K562 (cell line): ENCODE data around the gene NMT1. TPM values are rescaled to one million over a fixed set of nuclear protein-coding genes. Genes with fewer than 3 reads are reported as not detected.
A peak's percentile ranks its signal among the peaks of the same experiment; 100 is the strongest.

Source experiments
- CBFA2T2 ChIP-seq: fragments of 450-650 bp; conservative IDR thresholded peaks from 2 replicates; pipeline ENCODE4 v1.6.1; 2017; ENCODE audit warnings: mild to moderate bottlenecking
- CBFA2T3 ChIP-seq: fragments of 450-650 bp; IDR thresholded peaks from 2 replicates; pipeline ENCODE4 v1.6.1; 2017
- CBX3 ChIP-seq, 2 experiments: IDR thresholded peaks; 1 replicate in 1 of 2; 2 replicates in 1 of 2; pipeline ENCODE4 v1.6.1; 2012; ENCODE audit warnings: inconsistent platforms in 2 of 2, low read length in 2 of 2, borderline replicate concordance in 1 of 2, control low read depth in 1 of 2
- CBX8 ChIP-seq: fragments of 200-600 bp; sonication (generic); IDR thresholded peaks from 2 replicates; pipeline ENCODE4 v1.6.1; 2012; ENCODE audit warnings: borderline replicate concordance, mixed run types, low read depth, mild to moderate bottlenecking, moderate library complexity, mixed read lengths, low read length, control low read depth, inconsistent platforms; ENCODE audit not compliant: poor library complexity, severe bottlenecking; ENCODE audit errors: extremely low read depth
- CLOCK ChIP-seq: fragments of 250-450 bp; sonication (Bioruptor Pico); IDR thresholded peaks from 2 replicates; pipeline ENCODE4 v1.4.0; 2020; ENCODE audit warnings: mild to moderate bottlenecking, moderate library complexity, borderline replicate concordance
- COPS2 ChIP-seq: fragments of 450-650 bp; conservative IDR thresholded peaks from 2 replicates; pipeline ENCODE4 v1.6.1; 2016; ENCODE audit warnings: mild to moderate bottlenecking, moderate library complexity
- GATAD2B ChIP-seq: fragments of 450-650 bp; IDR thresholded peaks from 2 replicates; pipeline ENCODE4 v1.6.1; 2017; ENCODE audit warnings: mild to moderate bottlenecking, borderline replicate concordance
- HDAC6 ChIP-seq: IDR thresholded peaks from 2 replicates; pipeline ENCODE4 v1.6.1; 2012; ENCODE audit warnings: low read depth, mild to moderate bottlenecking, control low read depth, inconsistent platforms, low read length, moderate library complexity
- HLTF ChIP-seq: fragments of 450-650 bp; IDR thresholded peaks from 2 replicates; pipeline ENCODE4 v1.6.1; 2016
- KLF13 ChIP-seq: fragments of 450-650 bp; IDR thresholded peaks from 2 replicates; pipeline ENCODE4 v1.6.1; 2016; ENCODE audit warnings: missing genetic modification characterization, low read depth, mild to moderate bottlenecking, missing compliant biosample characterization, moderate library complexity, borderline replicate concordance
- MBD2 ChIP-seq: sonication (generic); IDR thresholded peaks from 2 replicates; pipeline ENCODE4 v1.6.1; 2016; ENCODE audit warnings: low read depth, borderline replicate concordance
- PYGO2 ChIP-seq: fragments of 450-650 bp; IDR thresholded peaks from 2 replicates; pipeline ENCODE4 v1.6.1; 2016; ENCODE audit warnings: mild to moderate bottlenecking, missing genetic modification characterization, moderate library complexity, missing compliant biosample characterization
- RAD21 ChIP-seq, 2 experiments: fragments of 250-450 bp in 1 of 2; fragments of 450-650 bp in 1 of 2; sonication (Bioruptor Pico) in 1 of 2; formaldehyde crosslinking in 1 of 2; IDR thresholded peaks in 1 of 2; conservative IDR thresholded peaks in 1 of 2; 2 replicates each; pipeline versions ENCODE4 v1.4.0 to v1.8.0; 2020 to 2022; ENCODE audit warnings: mild to moderate bottlenecking in 2 of 2, moderate library complexity in 1 of 2
- RFX1 ChIP-seq: fragments of 450-650 bp; IDR thresholded peaks from 2 replicates; pipeline ENCODE4 v1.6.1; 2016; ENCODE audit warnings: mild to moderate bottlenecking, moderate library complexity
- SIN3B ChIP-seq: fragments of 450-650 bp; IDR thresholded peaks from 2 replicates; pipeline ENCODE4 v1.6.1; 2017; ENCODE audit warnings: low read depth, mild to moderate bottlenecking, moderate library complexity
- SMAD3 ChIP-seq: fragments of 450-650 bp; formaldehyde crosslinking; conservative IDR thresholded peaks from 2 replicates; pipeline ENCODE4 v1.4.0; 2020; ENCODE audit warnings: mild to moderate bottlenecking
- ZNF165 ChIP-seq: fragments of 250-450 bp; sonication (Bioruptor Pico); IDR thresholded peaks from 2 replicates; pipeline ENCODE4 v1.4.0; 2020; ENCODE audit warnings: borderline replicate concordance
- ZNF174 ChIP-seq: fragments of 250-450 bp; sonication (Bioruptor Pico); IDR thresholded peaks from 2 replicates; pipeline ENCODE4 v1.4.0; 2020; ENCODE audit warnings: mild to moderate bottlenecking
- ZNF239 ChIP-seq: fragments of 250-450 bp; sonication (Bioruptor Pico); IDR thresholded peaks from 2 replicates; pipeline ENCODE4 v1.4.0; 2020; ENCODE audit warnings: mild to moderate bottlenecking
- ZNF77 ChIP-seq: fragments of 250-450 bp; sonication (Bioruptor Pico); IDR thresholded peaks from 2 replicates; pipeline ENCODE4 v1.5.0; 2020
- polyA plus RNA-seq, 8 experiments: library from polyadenylated mRNA; depleted of rRNA in 4 of 8; stranded (reverse) in 5 of 8; unstranded in 3 of 8; fragments of >200 nt; fragmentation: Nextera tagmentation in 2 of 8; fragmentation: Illumina TruSeq in 1 of 8; extraction: Ambion mirVana in 2 of 8; extraction: Trizol in 1 of 8; gene quantifications; 2 replicates each; pipeline versions ENCODE4 v1.2.1 to v1.2.3, GENCODE V29; 2011 to 2014; ENCODE audit warnings: inconsistent platforms in 1 of 8, missing spikeins in 1 of 8
- total RNA-seq, 7 experiments: library from RNA; depleted of rRNA in 6 of 7; stranded (reverse); fragments of >200 nt in 6 of 7; fragmentation: Illumina TruSeq in 2 of 7; extraction: Trizol in 2 of 7; gene quantifications; 2 replicates each; pipeline versions ENCODE4 v1.2.1 to v1.2.3, GENCODE V29; 2011 to 2021; ENCODE audit warnings: low replicate concordance in 1 of 7
- TF ChIP-seq, protein P1 (sequence below): fragments of 450-650 bp; formaldehyde crosslinking; conservative IDR thresholded peaks from 2 replicates; pipeline ENCODE4 v1.4.0; 2022; ENCODE audit warnings: mild to moderate bottlenecking, missing genetic modification characterization
- TF ChIP-seq, protein P2 (sequence below): fragments of 450-650 bp; IDR thresholded peaks from 2 replicates; pipeline ENCODE4 v1.7.1; 2018; ENCODE audit warnings: mild to moderate bottlenecking, low read depth; ENCODE audit not compliant: partially characterized antibody

Gene NMT1
- total and polyA plus RNA-seq, 9 of the 15 experiments (the other 6 are each of a cell fraction or from before 2014, with no cell fraction given): 86.7 to 569 (median 213) TPM

- TF ChIP-seq COPS2 (no peak), CLOCK (no peak), CBX3 (IDR thresholded peaks at IDR 0.05; ENCODE audit: borderline replicate concordance in 1 of 2, low read length in 2 of 2) (0 out of 3 replicates have a peak, but pooled peaks of 1 of the 2 experiments have one; percentile 39), ZNF77 (CRISPR knock-in tag) (no peak), RAD21 (CRISPR knock-in tag; conservative IDR thresholded peaks at IDR 0.05 in 1 of 2, IDR thresholded peaks at IDR 0.05 in 1 of 2) (peak in 1 of 2 experiments; percentile 39; a peak in 2 of 4 replicates), ZNF174 (CRISPR knock-in tag) (no peak), HDAC6 (no peak), SIN3B (no peak), RFX1 (no peak), KLF13 (tag) (no peak), ZNF239 (no peak), SMAD3 (CRISPR knock-in tag) (no peak), CBFA2T2 (peak; percentile 83), PYGO2 (tag) (no peak), ZNF165 (CRISPR knock-in tag) (no peak), CBFA2T3 (peak; percentile 90), CBX8 (no peak), HLTF (no peak), MBD2 (0 out of 2 replicates have a peak, but pooled peaks have one; percentile 28), GATAD2B (no peak)
- TF ChIP-seq, protein P1, sequence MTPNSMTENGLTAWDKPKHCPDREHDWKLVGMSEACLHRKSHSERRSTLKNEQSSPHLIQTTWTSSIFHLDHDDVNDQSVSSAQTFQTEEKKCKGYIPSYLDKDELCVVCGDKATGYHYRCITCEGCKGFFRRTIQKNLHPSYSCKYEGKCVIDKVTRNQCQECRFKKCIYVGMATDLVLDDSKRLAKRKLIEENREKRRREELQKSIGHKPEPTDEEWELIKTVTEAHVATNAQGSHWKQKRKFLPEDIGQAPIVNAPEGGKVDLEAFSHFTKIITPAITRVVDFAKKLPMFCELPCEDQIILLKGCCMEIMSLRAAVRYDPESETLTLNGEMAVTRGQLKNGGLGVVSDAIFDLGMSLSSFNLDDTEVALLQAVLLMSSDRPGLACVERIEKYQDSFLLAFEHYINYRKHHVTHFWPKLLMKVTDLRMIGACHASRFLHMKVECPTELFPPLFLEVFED (CRISPR knock-in tag): no peak
- TF ChIP-seq, protein P2, sequence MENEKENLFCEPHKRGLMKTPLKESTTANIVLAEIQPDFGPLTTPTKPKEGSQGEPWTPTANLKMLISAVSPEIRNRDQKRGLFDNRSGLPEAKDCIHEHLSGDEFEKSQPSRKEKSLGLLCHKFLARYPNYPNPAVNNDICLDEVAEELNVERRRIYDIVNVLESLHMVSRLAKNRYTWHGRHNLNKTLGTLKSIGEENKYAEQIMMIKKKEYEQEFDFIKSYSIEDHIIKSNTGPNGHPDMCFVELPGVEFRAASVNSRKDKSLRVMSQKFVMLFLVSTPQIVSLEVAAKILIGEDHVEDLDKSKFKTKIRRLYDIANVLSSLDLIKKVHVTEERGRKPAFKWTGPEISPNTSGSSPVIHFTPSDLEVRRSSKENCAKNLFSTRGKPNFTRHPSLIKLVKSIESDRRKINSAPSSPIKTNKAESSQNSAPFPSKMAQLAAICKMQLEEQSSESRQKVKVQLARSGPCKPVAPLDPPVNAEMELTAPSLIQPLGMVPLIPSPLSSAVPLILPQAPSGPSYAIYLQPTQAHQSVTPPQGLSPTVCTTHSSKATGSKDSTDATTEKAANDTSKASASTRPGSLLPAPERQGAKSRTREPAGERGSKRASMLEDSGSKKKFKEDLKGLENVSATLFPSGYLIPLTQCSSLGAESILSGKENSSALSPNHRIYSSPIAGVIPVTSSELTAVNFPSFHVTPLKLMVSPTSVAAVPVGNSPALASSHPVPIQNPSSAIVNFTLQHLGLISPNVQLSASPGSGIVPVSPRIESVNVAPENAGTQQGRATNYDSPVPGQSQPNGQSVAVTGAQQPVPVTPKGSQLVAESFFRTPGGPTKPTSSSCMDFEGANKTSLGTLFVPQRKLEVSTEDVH: peak; percentile 34
Observed at GRCh38 chr17:45031231-45032173, 29.6 kb upstream of the NMT1 start (continued).
